GM18870 (cell line): ENCODE measurements around the gene TEF.
A peak's percentile ranks its signal among the peaks of the same experiment; 100 is the strongest.

Experiments
- ATAC-seq: cut with Tn5 transposase; IDR thresholded peaks from one replicate; pipeline ENCODE4 v1.9.1; 2021; ENCODE audit warnings: moderate library complexity; ENCODE audit not compliant: unreplicated experiment

The TEF gene

DNA sequence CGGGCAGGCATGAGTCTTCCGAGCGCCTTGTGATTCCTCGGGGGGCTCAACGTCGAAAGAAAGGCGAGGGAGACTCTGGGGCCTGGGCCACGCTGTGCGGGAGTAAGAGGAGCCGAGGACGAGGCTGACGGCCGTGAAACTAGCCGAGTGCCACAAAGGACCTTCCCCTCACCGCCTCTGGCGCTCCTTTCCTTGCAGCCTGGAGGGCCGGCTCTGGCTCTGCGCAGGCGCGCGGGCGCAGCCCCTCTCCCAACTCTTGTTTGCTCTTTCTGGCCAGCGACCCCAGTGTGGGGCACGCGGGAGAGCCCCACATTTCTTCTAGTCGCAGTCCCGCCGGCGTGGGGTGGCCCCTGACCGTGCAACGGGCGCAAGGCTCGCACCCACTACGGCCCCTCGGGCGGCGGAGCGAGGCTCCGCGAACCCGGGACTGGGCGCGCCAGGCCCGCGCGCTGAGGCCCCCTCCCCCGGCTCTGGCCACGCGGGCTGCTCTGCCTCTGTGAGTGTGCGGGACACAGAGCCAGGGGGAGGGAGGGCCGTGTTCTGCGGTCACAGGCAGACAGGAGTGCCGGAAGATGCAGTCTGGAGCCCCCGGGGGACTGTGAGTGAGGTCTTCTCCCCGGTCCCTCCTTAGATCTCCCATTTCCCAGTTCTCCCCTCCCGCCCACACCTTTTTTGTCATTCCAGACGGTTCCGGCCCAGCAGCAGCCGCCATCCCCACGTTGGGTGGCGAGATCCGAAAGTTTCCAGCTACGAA is 65.9 kb downstream of the TEF start:
- no peak for ATAC-seq

DNA sequence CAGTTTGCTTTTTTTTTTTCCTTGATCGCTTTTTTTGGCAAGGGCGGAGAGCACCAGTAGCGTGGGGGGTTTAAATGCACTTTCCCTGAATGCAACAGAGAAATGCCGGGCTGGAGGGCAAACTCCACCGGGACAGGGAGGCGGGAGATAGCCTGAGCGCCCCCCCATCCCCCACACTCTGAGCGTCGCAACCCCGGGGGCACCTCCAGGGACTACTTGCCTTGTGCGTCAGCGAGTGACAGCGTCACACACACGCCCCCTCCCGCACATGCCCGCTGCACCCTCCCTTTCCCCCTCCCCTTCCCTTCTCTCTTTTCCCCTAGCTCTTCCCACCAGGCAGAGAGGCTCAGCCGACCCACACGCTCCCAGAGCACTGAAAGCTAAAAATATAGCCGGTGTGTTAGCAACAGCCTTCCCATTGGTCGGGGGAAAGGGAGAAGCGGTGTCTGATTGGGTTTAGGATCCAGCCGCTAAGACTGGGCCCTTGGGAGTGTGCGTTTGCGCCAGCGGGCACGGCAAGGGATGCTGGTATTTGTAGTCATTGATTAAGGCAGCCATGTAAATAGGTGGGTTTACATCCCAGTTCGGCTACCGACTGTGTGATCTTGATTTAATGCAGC is 66.6 kb downstream of the TEF start:
- peak; percentile 50 for ATAC-seq
